ENCODE data around the gene KIFC3.

GRCh38 chr16:57769541-57770145 lies 32.6 kb downstream of the KIFC3 start:
- TF ChIP-seq EP300 (IDR thresholded peaks at IDR 0.05), result no peak
- TF ChIP-seq CTCF (IDR thresholded peaks at IDR 0.05), result no peak
- TF ChIP-seq POLR2A (IDR thresholded peaks at IDR 0.05), result no peak
